Left colon (tissue), 2 donors: ENCODE measurements around the gene NSUN2. TPM values are rescaled to one million over a fixed set of nuclear protein-coding genes. Genes with fewer than 3 reads are reported as not detected.

Source experiments
- ATAC-seq: fragments of 200-7000 bp; cut with Tn5 transposase; one replicate; pipeline ENCODE4 v1.9.1; 2020; ENCODE audit warnings: mild to moderate bottlenecking, moderate library complexity
- DNase-seq, 2 donors: peaks; one replicate each; pipeline ENCODE4 v3.0.0-alpha.2; 2020
- intact Hi-C, 2 donors: fragments of 100-400 bp; cut with DNase I in 1 of 2; cut with micrococcal nuclease in 1 of 2; formaldehyde crosslinking; loops; one replicate each; pipeline versions ENCODE4 v1.11.2 to v1.14.0; 2022; cut with DNase I, micrococcal nuclease
- total RNA-seq, 2 donors: library from RNA; stranded (reverse); fragmentation: NEBNext Ultra II Directional; extraction: Animal tissue kit (Norgen Biotek cat#: 25700); gene quantifications; one replicate each; pipeline ENCODE4 v1.2.1, GENCODE V29; 2021
- donor health status: DM: no; HTN: no; CAD: no.
- donor health status: DM: yes; HTN: yes; CAD: no.

Gene NSUN2
- total RNA-seq, 2 donors from 2014 or later, result 49.2 to 56.7 TPM

GRCh38 chr5:6611334-6612256 is 21.2 kb downstream of the NSUN2 start:
- DNase-seq (no peak), ATAC-seq (no peak)
- intact Hi-C loops, result no loop called here

- DNase-seq (no peak), ATAC-seq (no peak)
- intact Hi-C loops, result no loop called here
These were observed 24.8 kb downstream of the NSUN2 start for GRCh38 chr5:6608016-6608415.

GRCh38 chr5:6607559-6607936 is 25.3 kb downstream of the NSUN2 start:
- DNase-seq (no peak), ATAC-seq (no peak)
- intact Hi-C loops, result no loop called here

GRCh38 chr5:6606884-6607558 is 25.8 kb downstream of the NSUN2 start:
- ATAC-seq, result no peak
- DNase-seq, result no peak
- intact Hi-C loops, result no loop called here

GRCh38 chr5:6604946-6605345 is 27.9 kb downstream of the NSUN2 start:
- ATAC-seq, result no peak
- DNase-seq, result no peak
- intact Hi-C loops, result no loop called here

- ATAC-seq (no peak), DNase-seq (no peak)
- intact Hi-C loops, result no loop called here
These were observed 28.5 kb downstream of the NSUN2 start for GRCh38 chr5:6604341-6604740.

GRCh38 chr5:6603643-6604042 is 29.2 kb downstream of the NSUN2 start:
- DNase-seq (no peak), ATAC-seq (no peak)
- intact Hi-C loops, result no loop called here

- ATAC-seq (no peak), DNase-seq (no peak)
- intact Hi-C loops, result no loop called here
These were observed 30.4 kb downstream of the NSUN2 start for GRCh38 chr5:6602441-6602840.

GRCh38 chr5:6601816-6602215 is 31.0 kb downstream of the NSUN2 start:
- intact Hi-C loops, result no loop called here
- ATAC-seq (no peak), DNase-seq (no peak)

- intact Hi-C loops, result no loop called here
- no peak for ATAC-seq
- DNase-seq, result no peak
These were observed 31.6 kb downstream of the NSUN2 start for GRCh38 chr5:6601271-6601670.

- DNase-seq (no peak), ATAC-seq (no peak)
- intact Hi-C loops, result no loop called here
These were observed 33.1 kb downstream of the NSUN2 start for GRCh38 chr5:6599739-6600138.

- no peak for ATAC-seq
- DNase-seq, result no peak
- intact Hi-C loops, result no loop called here
These were observed 34.4 kb downstream of the NSUN2 start for GRCh38 chr5:6598351-6598900.

- ATAC-seq, result no peak
- intact Hi-C loops, result no loop called here
- DNase-seq, result no peak
These were observed 35.3 kb downstream of the NSUN2 start for GRCh38 chr5:6597557-6597956.

GRCh38 chr5:6596388-6596787 is 36.5 kb downstream of the NSUN2 start:
- intact Hi-C loops, result no loop called here
- DNase-seq (no peak), ATAC-seq (no peak)

- DNase-seq (no peak), ATAC-seq (no peak)
- intact Hi-C loops, result no loop called here
These were observed 37.4 kb downstream of the NSUN2 start for GRCh38 chr5:6595405-6595804.

GRCh38 chr5:6594066-6594465 is 38.8 kb downstream of the NSUN2 start:
- ATAC-seq (no peak), DNase-seq (no peak)
- intact Hi-C loops, result no loop called here

GRCh38 chr5:6593148-6594016 is 39.5 kb downstream of the NSUN2 start:
- ATAC-seq (no peak), DNase-seq (no peak)
- intact Hi-C loops, result no loop called here

- intact Hi-C loops, result no loop called here
- DNase-seq (no peak), ATAC-seq (no peak)
These were observed 40.2 kb downstream of the NSUN2 start for GRCh38 chr5:6592601-6593000.

- no peak for DNase-seq
- intact Hi-C loops, result no loop called here
- ATAC-seq, result no peak
These were observed 41.1 kb downstream of the NSUN2 start for GRCh38 chr5:6591671-6592288.
